HG03175 (cell line): ENCODE data around the gene OR2T6.
"Not testable (repeated sequence)": the region's sequence is repeated elsewhere in the genome, so short reads cannot be mapped to it uniquely, and the experiment has no call there.

Source experiments
- ATAC-seq: cut with Tn5 transposase; IDR thresholded peaks from one replicate; pipeline ENCODE4 v1.9.1; 2021; ENCODE audit warnings: mild to moderate bottlenecking, moderate library complexity; ENCODE audit not compliant: unreplicated experiment

OR2T6 gene, protein sequence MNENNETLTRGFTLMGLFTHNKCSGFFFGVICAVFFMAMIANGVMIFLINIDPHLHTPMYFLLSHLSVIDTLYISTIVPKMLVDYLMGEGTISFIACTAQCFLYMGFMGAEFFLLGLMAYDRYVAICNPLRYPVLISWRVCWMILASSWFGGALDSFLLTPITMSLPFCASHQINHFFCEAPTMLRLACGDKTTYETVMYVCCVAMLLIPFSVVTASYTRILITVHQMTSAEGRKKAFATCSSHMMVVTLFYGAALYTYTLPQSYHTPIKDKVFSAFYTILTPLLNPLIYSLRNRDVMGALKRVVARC

DNA sequence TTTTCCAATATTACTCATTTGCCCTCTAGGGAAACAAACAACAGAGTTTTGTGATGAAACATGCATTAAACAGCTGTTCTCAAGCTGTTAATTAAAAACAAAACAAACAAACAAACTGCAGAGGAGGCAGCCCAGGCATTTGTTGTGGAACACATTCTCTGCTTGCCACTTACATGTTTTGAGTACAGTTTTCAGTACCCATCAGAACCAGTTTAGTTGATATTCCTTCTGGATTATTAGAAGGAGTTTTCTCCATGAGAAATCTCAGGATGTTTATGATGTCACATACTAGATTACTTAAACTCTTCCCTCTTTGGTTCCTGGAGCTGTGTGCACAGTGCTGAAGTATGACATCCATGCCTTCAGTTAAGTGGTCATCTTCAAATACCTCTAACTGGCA, at the start of gene OR2T6:
Gene OR2T6 (plus strand): TSS at position 301 of the 400 bp plus-strand sequence. CDS start 11,863 bp downstream, outside the sequence.
- no peak for ATAC-seq

DNA sequence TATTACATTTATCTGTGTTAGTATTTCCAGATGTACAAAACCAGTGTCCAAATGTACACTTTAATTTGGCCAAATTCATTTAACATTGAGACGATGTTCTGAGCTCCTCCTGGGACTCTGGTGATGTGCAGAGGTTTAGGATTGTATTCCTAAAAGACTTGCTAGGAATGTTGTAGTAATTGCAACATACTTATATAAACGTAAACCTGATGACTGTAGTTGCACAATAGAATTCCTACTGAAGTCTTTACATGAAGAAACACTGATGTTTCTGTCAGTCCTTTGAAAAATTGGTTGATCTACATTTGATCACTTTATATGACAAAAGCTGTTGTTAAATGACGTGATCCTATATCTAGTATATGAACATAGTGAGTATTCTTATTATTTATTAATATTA, 32.1 kb upstream of the OR2T6 start:
- ATAC-seq = no peak

DNA sequence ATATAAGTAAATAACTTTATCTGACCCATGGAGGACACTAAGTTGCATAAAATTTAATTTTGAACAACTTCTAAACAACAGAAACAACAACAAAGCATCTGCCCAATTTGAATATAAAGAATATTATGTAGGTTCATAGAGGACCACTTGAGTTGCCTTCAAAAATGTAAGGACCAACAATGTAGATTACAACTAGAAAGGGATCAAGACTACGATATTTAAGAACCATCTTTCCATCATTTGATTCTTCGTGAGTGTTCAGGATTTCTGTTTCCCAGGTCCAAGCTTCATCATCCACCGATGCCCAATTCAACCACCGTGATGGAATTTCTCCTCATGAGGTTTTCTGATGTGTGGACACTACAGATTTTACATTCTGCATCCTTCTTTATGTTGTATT, 27.1 kb upstream of the OR2T6 start, which contains the start of gene OR14C36:
Gene OR14C36 (plus strand): TSS at position 301 of the 400 bp plus-strand sequence. CDS start 0 bp downstream, at position 301.
- ATAC-seq = no peak

DNA sequence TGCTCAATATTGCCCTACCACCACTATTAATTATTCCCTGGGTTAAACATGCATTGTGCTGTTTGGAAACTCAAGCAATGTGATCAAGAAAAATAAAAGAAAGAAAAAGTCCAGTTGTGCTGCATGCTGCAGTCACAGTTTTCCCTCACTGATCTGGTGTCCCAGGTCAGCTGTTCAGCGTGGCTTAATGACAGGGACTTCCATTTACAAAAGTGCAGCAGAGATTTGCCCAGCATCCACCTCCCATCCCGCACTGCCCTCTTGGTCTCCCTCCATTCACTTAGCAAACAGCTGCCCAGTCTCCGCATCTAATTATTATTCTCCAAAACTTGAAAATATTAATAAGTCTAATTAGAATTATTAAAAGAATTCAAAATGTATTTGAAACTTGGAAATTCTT, 16.1 kb upstream of the OR2T6 start:
- no peak for ATAC-seq

DNA sequence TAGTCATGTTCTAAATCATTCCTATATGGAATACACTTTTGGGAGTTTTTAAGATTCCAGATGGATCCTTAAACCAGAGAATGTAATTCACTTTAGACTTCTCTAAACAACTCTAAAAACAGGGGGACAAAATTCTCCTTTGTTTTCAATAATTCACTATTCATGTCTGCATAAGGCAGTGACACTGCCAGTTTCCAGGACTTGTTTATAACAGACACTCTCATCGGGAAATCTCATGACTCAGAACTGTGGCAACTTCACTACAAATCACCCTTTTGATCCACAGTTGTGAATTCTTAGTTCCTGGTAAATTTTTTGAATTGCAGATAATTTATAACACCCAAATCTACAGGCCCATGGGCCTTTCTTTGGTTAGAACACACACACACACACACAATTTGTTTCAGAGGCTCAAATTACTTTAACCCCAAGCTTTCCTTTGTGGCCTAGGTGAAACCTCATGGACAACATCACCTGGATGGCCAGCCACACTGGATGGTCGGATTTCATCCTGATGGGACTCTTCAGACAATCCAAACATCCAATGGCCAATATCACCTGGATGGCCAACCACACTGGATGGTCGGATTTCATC, 14.3 kb upstream of the OR2T6 start, which contains the start of gene OR2T4:
Gene OR2T4 (plus strand): TSS at position 545 of the 595 bp plus-strand sequence. CDS start 0 bp downstream, at position 545.
- ATAC-seq = no peak

DNA sequence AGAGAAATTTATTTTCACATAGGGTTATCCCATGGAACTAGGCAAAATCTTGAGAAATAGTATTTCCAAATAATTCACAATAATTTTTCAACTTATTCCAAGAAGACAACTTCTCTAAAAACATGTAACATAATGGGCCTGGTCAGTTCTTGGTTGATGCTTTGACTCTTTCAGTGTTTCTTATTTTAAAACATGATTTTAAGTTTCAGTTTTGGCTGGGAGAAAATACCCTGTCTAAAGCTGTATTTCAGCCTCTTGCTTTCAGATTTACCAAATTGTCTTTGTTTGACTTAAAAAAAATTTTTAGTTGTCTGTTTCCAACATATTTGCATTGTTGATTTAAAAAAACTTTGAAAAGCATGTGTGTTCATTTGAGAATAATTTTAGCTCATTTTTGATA, 8.9 kb upstream of the OR2T6 start:
- ATAC-seq = no peak

DNA sequence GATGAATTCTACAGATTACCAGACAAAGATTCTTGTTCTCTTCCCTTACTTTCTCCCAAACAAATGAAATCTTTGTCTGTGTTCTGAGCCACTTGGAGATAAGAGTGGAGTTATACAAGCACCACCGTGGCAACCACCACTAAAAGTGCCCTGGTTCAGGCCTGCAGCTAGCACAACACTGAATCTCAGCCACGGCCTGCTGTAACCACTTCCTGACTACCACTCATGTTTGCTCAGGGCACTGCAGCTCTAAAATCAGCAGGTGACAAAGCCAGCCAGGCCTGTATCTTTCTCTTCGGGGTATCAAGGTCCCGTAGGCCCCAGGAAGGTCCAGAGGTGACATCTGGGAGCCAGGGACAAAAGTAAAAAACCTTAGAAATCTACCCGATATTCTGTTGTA, 3.2 kb upstream of the OR2T6 start:
- peak; percentile 41 for ATAC-seq

DNA sequence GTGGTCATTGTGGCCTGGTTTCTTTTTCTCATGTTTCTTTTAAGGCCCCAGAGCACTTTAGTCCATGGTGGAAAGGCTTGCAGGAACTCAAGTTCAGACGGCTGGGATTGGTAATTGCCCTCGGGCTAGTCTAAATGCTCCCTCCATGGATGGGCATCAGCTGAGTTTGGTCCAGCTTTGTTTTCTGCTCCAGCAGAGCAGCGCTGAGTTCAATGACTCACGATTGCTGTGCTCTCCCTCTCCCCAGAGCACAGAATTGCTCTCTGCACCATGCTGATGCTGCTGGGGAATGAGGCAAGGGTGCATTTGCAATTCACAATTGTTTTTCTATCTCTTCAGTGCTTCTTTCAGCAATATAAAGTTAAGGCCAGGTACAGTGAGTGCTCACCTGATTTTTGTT, 1.8 kb upstream of the OR2T6 start:
- no peak for ATAC-seq

DNA sequence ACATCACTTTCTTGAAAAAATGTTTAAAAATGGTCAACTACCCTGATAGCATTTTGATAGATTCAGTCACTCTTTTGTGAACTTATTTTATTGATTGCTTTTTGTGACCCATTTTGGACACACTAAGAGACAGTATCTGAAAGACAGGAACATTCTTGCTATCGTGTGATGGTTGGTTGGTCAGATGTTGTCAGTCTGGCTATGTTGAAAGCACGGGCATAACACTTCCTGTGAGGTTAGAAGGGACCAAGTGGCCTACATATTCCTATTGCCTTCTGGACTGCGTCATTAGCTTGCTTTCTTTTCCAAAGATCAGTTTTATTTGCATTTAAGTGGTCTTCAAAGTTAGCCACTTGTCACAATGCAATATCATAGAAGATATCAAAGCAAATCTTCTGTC, 1.4 kb downstream of the OR2T6 start:
- no peak for ATAC-seq

DNA sequence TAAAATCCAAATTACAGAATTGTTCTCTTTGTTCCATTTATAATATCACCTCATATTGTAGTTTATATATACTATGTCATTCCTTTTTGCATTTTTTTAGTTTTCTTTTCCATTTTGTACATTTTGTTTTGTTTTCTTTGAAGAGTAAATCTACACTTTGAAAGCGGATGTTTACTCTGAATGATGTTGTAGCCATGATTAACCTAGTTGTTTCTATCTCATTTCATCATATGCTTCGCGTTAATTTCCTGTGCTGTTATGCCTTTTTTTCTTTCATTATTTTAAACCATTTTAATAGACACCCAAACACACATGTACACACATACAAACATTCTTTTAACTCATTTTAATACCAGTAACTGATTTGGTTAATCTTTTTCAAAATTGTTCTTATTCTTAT, 5.3 kb downstream of the OR2T6 start:
- ATAC-seq = no peak

DNA sequence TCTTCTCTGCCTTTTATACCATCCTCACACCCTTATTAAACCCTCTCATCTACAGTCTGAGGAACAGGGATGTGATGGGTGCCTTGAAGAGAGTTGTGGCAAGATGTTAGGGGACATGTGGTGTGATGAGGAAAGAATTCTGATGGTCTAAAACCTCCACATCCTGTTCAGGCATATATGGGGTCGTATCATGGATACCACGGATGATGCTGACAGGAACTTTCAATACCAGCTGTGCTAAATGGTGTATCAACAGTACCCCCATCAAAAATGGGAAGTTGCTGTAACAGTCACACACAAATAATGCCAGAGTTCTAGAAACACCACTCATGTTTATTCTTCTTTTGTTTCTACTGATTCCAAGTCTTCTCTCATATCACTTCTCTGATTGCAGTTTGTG, 12.9 kb downstream of the OR2T6 start:
- ATAC-seq = no peak

DNA sequence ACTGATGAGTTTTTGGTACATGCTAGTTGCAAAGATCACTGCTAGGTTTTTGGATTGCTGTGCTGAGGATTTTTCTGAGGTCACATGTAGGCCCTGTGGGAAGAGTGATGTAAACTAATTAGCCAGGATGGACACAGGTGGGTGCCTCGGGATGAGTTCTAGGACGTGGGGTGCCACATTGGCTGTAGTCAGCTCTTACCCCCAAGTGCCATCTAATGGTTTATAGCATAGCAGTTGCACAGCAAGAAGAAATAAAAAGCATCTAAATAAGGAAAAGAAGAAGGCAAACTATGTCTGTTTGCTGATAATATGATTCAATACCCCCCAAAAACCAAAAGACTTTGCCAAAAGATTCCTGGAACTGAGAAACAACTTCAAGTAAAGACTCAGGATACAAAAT, 17.5 kb downstream of the OR2T6 start:
- no peak for ATAC-seq

DNA sequence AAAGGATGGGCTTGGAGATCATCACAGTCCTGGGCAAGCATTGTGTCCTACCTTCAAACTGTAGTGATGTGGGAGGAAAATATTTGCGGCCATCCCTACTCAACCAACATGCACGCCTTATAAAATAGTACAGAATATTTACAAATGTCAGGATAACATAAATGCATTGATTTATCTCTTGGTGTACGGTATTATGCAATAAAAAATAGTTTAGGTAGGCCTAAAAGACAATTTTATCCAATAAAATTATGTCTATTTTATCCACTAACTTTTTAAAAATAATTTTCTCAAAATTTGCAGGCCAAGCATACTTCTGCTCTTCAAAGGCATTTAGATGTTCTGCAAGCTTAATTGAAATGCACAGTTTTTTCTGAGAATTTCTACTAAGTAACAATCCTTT, 27.2 kb downstream of the OR2T6 start, which contains the start of gene OR2T1:
Gene OR2T1 (plus strand): TSS at position 301 of the 400 bp plus-strand sequence. CDS start 3,100 bp downstream, outside the sequence.
- ATAC-seq = no peak

DNA sequence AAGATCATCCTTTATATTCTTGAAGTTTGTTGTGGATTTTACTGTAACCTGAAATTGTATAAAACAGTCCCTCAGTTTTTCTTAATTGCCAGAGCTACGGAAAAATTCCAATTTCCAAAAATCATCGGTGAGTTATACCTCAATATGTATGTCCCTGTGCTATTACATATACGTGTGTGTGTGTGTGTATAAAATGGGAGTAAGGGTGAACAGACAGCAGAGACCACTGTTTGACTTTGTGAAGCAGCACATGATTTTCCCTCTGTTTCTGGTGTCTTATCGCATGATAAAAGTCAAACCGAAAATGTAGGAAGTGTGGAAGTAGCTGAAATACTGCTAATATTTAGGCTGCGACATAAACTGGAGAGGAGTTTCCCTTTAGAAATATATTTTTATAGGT, 28.5 kb downstream of the OR2T6 start:
- ATAC-seq = no peak

DNA sequence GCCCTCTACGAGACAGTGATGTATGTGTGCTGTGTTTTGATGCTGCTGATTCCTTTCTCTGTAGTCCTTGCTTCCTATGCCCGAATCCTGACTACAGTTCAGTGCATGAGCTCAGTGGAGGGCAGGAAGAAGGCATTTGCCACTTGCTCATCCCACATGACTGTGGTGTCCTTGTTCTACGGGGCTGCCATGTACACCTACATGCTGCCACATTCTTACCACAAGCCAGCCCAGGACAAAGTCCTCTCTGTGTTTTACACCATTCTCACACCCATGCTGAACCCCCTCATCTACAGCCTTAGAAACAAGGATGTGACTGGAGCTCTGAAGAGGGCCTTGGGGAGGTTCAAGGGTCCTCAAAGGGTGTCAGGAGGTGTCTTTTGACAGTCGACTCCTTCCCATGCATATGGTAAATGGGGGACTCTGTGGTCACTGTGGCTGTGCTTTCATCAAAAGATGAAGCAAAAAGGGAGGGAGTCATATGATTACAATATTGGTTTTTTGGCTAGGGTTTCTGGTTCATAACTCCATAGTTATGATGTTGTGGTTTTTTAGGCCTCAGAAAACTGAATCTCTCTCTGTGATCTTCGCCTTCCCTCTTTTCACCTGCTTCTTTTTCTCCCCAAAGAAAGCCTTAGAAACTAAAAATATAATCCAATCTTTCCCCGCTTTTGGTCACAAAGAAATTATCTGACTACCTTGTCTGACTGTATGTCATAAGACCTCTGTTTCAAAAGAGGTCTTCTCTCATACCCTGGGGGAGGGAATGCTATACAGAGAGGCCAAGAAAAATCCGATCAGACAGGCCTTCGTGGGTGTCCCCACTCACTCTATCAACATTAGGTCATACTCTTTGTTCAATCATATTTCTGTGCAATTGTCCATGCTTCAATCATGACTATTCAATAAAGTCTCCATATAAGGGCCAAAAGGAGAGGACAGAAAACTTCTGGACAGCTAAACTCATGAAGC, 31.5 kb downstream of the OR2T6 start:
- no peak for ATAC-seq

DNA sequence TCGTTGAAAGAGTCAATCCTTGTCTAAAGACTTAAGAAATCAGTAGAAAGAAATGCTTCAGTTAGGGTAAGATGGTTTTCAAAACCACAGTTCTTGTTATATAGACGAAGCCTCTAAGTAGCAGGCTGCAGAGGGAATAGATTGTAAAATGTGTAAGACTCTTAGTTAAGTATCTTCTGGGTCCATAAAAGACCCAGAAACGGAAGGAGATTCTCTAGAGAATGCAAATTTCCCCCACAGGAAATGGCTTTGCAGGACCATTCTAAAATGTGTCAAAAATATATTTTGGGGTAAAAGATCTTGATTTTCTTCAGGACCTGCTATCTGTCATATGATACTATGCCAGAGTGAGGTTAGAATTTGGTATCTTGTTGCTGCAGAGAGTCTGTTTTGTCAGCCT, 40.7 kb downstream of the OR2T6 start:
- ATAC-seq = no peak

DNA sequence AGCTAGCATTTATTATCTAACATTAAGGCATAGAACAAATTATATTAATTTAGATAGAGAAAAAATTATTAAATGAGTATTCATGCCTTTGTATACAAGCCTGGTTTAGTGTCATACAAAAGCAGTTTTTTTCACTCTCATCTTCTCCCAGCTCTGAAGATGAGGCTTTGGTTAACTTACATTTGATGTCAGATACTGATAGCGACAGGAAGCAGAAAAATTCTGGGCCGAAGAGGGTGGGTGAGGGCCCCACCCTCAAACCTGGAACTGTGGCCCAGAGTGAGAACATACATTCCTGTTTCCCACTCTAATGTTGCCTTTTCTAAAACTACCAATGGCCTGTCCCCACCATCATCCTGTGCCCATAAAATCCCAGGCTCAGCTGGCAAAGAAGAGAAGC, 42.3 kb downstream of the OR2T6 start:
- no peak for ATAC-seq

DNA sequence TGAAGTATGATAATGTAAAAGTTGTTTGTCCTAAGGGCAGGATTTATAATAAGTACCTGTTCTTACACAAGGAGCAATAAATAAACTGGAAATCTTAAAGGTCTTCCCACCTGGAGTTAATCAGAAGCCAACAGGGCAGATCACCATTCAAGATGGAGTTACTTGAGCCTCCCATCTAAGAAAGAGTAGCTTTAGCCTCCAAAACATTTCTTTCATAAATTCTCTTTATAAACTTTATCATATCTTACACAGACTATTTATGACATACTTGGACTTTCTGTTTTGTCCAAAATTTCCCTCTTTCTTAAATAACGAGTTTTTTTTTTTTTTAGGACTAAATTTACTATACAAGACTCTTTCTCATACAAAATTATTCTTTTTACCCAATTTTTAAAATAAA, 45.8 kb downstream of the OR2T6 start:
- ATAC-seq = no peak

DNA sequence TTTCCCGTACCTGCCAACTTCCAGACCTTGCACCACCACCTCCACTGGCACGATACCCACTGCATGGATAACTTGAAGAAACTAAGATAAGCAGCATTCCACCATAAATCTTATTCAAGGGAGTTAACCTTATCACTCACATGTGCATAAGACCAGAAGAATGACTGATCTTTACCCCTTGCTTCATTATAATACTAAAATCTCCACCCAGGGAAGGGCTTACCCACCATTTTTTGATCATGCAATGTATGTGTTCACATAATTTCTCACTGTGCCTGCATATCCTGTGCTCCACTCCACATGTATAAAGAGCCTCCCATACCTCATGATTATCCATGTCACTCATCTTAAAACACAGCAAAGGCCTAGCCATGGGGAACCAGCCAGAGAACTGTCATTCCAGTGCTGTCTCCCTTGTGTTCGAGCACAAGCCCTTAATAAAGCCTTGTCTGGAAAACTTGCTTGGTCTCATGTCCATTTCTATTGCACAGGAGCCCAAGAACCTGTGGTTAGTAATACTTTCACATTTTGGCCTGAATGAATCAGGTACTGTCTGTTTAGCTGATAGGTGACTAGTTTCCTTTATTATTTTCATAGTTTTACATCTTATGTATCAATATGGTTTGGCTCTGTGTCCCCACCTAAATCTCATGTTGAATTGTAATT, 52.1 kb downstream of the OR2T6 start:
- ATAC-seq = peak; percentile 55

DNA sequence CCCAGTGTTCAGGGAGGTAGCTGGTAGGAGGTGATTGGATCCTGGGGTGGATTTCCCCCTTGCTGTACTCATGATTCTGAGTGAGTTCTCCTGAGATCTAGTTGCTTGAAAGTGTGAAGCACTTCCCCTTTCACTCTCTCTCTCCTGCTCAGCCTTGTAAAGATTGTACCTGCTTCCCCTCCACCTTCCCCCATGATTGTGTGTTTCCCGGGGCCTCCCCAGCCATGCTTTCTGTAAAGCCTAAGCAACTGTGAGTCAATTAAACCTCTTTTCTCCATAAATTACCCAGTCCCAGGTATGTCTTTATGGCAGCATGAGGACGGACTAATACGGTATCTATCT, 52.6 kb downstream of the OR2T6 start:
- ATAC-seq = peak; percentile 96

DNA sequence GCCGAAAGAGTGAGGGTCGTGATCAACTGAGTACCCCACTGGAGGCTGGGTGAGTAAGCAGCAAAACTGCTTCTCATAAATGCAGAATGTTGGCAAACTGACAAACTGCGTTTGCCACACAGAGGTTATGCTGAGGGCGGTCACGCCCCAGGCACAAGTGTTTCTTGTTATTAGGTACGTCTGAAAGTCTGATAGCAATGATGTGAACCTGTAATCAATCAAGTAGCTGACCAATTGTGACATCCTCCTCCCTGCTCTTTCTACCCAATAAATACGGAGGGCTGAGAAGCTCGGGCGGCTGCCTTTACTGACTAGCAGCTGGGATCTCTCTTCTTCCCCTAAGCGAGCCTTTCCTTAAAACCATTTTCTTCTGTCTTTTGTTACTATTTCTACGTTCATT, 56.1 kb downstream of the OR2T6 start:
- not testable (repeated sequence) for ATAC-seq
